ENCODE results near the gene CCND2. TPM values are rescaled to one million over a fixed set of nuclear protein-coding genes. Genes with fewer than 3 reads are reported as not detected.

Gene CCND2
- total RNA-seq, 5 donors from 2014 or later (not counting 1 experiment from before 2014, with no cell fraction given): 148 to 218 (median 172) TPM

DNA sequence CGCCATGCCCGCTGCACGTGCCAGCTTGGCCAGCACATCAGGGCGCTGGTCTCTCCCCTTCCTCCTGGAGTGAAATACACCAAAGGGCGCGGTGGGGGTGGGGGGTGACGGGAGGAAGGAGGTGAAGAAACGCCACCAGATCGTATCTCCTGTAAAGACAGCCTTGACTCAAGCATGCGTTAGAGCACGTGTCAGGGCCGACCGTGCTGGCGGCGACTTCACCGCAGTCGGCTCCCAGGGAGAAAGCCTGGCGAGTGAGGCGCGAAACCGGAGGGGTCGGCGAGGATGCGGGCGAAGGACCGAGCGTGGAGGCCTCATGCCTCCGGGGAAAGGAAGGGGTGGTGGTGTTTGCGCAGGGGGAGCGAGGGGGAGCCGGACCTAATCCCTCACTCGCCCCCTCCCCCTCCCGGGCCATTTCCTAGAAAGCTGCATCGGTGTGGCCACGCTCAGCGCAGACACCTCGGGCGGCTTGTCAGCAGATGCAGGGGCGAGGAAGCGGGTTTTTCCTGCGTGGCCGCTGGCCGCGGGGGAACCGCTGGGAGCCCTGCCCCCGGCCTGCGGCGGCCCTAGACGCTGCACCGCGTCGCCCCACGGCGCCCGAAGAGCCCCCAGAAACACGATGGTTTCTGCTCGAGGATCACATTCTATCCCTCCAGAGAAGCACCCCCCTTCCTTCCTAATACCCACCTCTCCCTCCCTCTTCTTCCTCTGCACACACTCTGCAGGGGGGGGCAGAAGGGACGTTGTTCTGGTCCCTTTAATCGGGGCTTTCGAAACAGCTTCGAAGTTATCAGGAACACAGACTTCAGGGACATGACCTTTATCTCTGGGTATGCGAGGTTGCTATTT, 914 bp upstream of the CCND2 start:
- no peaks in the 10 kb centered on the region for H3K27me3 Mint-ChIP-seq
- Histone ChIP-seq H3K9me3 (no peaks in the 10 kb centered on the region), H3K36me3 (ENCODE audit: control insufficient read depth in 2 of 2, extremely low read depth in 1 of 2, insufficient read depth in 1 of 2, low read length in 1 of 2) (peaks cover 3 to 14% of the 10 kb centered on the region in 2 donors), H3K27me3 (replicated peaks in 1 of 2; ENCODE audit: control insufficient read depth in 2 of 2, extremely low read depth in 1 of 2, insufficient read depth in 2 of 2, low read length in 1 of 2) (peaks cover 0 to 3% of the 10 kb centered on the region in 2 experiments), H3K27ac (ENCODE audit: low read length) (peak overlapping the region; percentile 90), H3K4me3 (ENCODE audit: control insufficient read depth in 1 of 2, extremely low read depth in 1 of 2, low read length in 1 of 2) (peak overlapping the region; percentile 95 to 96), H3K4me1 (ENCODE audit: control insufficient read depth in 1 of 2, extremely low read depth in 1 of 2, insufficient read depth in 2 of 2, low read length in 2 of 2) (peaks cover 21 to 67% of the 10 kb centered on the region in 2 experiments)
- POLR2A ChIA-PET: interaction anchor here (0.6 to 1.8 kb wide), 5 partner anchors 156 to 399 kb away, joined by 4 to 11 read pairs (median 7); partner anchors contain the start of gene PARP11 (in 1 of the 2)
- H3K4me1 Mint-ChIP-seq: peaks cover 30 to 46% (median 39%) of the 10 kb centered on the region in 3 donors
- peak; percentile 25 to 30 (median 25) for ATAC-seq (replicated peaks in 1 of 4)
- DNase-seq: peak in 29 of 35 experiments; percentile 27 to 80 (median 49)
- CTCF ChIA-PET: interaction anchor here (0.6 to 1.4 kb wide), 6 partner anchors 21 to 388 kb away, joined by 3 to 12 read pairs (median 5); no protein-coding TSS in a partner anchor
- H3K9me3 Mint-ChIP-seq: no peaks in the 10 kb centered on the region
- H3K27ac Mint-ChIP-seq: peak overlapping the region; percentile 98 to 99
- H3K4me3 Mint-ChIP-seq: peak overlapping the region; percentile 92 to 98 (median 96)
- H3K36me3 Mint-ChIP-seq: peaks cover 12% of the 10 kb centered on the region
- WGBS (ENCODE audit: insufficient coverage): under 1% methylated on average over 41 of the region's 62 CpGs

DNA sequence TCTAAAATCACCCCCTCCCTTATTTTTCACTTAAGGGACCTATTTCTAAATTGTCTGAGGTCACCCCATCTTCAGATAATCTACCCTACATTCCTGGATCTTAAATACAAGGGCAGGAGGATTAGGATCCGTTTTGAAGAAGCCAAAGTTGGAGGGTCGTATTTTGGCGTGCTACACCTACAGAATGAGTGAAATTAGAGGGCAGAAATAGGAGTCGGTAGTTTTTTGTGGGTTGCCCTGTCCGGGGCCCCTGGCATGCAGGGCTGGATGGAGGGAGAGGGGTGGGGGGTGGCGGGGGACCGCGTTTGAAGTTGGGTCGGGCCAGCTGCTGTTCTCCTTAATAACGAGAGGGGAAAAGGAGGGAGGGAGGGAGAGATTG, 300 bp upstream of the CCND2 start:
- ChIA-PET CTCF (interaction anchor here (0.6 to 1.1 kb wide), 3 partner anchors 22 to 388 kb away, joined by 3 to 12 read pairs (median 3); no protein-coding TSS in a partner anchor), POLR2A (no interaction called here)
- H3K4me3 Mint-ChIP-seq: peak overlapping the region; percentile 92 to 98 (median 96)
- Histone ChIP-seq H3K27me3 (replicated peaks in 1 of 2; ENCODE audit: control insufficient read depth in 2 of 2, extremely low read depth in 1 of 2, insufficient read depth in 2 of 2, low read length in 1 of 2) (peaks cover 0 to 3% of the 10 kb centered on the region in 2 experiments), H3K36me3 (ENCODE audit: control insufficient read depth in 2 of 2, extremely low read depth in 1 of 2, insufficient read depth in 1 of 2, low read length in 1 of 2) (peaks cover 3 to 20% of the 10 kb centered on the region in 2 donors), H3K9me3 (no peaks in the 10 kb centered on the region), H3K27ac (ENCODE audit: low read length) (peak overlapping the region; percentile 90), H3K4me1 (ENCODE audit: control insufficient read depth in 1 of 2, extremely low read depth in 1 of 2, insufficient read depth in 2 of 2, low read length in 2 of 2) (peaks cover 22 to 73% of the 10 kb centered on the region in 2 experiments), H3K4me3 (ENCODE audit: control insufficient read depth in 1 of 2, extremely low read depth in 1 of 2, low read length in 1 of 2) (peak overlapping the region; percentile 95 to 96)
- no peaks in the 10 kb centered on the region for H3K27me3 Mint-ChIP-seq
- peak overlapping the region; percentile 90 to 98 for H3K27ac Mint-ChIP-seq
- no peaks in the 10 kb centered on the region for H3K9me3 Mint-ChIP-seq
- no peak for ATAC-seq (replicated peaks in 1 of 4)
- no peak for DNase-seq
- peaks cover 18% of the 10 kb centered on the region for H3K36me3 Mint-ChIP-seq
- 0% methylated on average over 10 of the region's 10 CpGs for WGBS (ENCODE audit: insufficient coverage)
- H3K4me1 Mint-ChIP-seq: peaks cover 35 to 47% (median 44%) of the 10 kb centered on the region in 3 donors

DNA sequence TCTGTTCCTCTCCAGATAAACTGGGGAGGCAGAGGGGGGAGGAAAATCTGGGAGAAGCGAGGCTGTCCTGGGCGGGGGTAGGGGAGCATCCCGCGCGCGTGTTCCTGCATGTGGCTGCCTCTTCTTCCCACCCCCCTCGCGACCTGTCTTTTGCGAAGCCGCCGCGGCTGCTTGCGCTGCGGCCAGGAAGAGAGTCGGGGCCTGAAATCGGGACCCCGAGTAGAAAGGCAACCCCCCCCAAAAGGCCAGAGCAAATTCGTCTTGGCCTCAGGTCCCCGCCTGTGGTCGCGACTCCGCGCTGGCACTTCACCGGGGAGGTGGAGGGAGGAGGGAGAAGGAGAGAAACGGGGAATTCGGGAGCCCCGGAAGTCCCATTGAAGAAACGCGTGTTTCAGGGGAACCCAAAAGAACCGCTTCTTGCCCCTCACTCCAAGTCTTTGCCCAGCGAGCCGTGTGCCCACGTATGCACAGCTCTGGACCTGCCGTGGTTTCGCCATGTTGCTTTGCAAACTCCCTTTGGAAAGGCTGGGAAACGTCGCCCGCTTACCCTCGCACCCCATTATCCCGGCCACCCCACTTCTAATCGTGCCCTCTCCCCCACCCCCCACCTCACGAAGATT, 944 bp downstream of the CCND2 start:
- no peak for ATAC-seq (replicated peaks in 1 of 4)
- no peaks in the 10 kb centered on the region for H3K27me3 ChIP-seq (replicated peaks in 1 of 2; ENCODE audit: control insufficient read depth in 2 of 2, extremely low read depth in 1 of 2, insufficient read depth in 2 of 2, low read length in 1 of 2)
- H3K9me3 ChIP-seq: no peaks in the 10 kb centered on the region
- CTCF ChIA-PET: interaction anchor here in 1 of 2 donors (0.6 to 3.6 kb wide), 4 partner anchors 48 to 445 kb away, joined by 6 to 50 read pairs (median 6); no protein-coding TSS in a partner anchor
- peak overlapping the region; percentile 95 to 96 for H3K4me3 ChIP-seq (ENCODE audit: control insufficient read depth in 1 of 2, extremely low read depth in 1 of 2, low read length in 1 of 2)
- peaks cover 3 to 33% of the 10 kb centered on the region in 2 donors for H3K36me3 ChIP-seq (ENCODE audit: control insufficient read depth in 2 of 2, extremely low read depth in 1 of 2, insufficient read depth in 1 of 2, low read length in 1 of 2)
- 0% methylated on average over 18 of the region's 42 CpGs for WGBS (ENCODE audit: insufficient coverage)
- peak overlapping the region; percentile 90 for H3K27ac ChIP-seq (ENCODE audit: low read length)
- H3K27ac Mint-ChIP-seq: peak overlapping the region; percentile 90 to 97
- peaks cover 26 to 77% of the 10 kb centered on the region in 2 experiments for H3K4me1 ChIP-seq (ENCODE audit: control insufficient read depth in 1 of 2, extremely low read depth in 1 of 2, insufficient read depth in 2 of 2, low read length in 2 of 2)
- H3K4me3 Mint-ChIP-seq: peak overlapping the region; percentile 92 to 98 (median 96)
- peaks cover 25% of the 10 kb centered on the region for H3K36me3 Mint-ChIP-seq
- DNase-seq: peak in 9 of 35 experiments; percentile 14 to 57 (median 30)
- H3K4me1 Mint-ChIP-seq: peaks cover 41 to 55% (median 50%) of the 10 kb centered on the region in 3 donors
- POLR2A ChIA-PET: interaction anchor here (0.6 to 0.7 kb wide), 3 partner anchors 87 to 405 kb away, joined by 3 to 6 read pairs (median 4); no protein-coding TSS in a partner anchor
- H3K9me3 Mint-ChIP-seq: no peaks in the 10 kb centered on the region
- no peaks in the 10 kb centered on the region for H3K27me3 Mint-ChIP-seq

DNA sequence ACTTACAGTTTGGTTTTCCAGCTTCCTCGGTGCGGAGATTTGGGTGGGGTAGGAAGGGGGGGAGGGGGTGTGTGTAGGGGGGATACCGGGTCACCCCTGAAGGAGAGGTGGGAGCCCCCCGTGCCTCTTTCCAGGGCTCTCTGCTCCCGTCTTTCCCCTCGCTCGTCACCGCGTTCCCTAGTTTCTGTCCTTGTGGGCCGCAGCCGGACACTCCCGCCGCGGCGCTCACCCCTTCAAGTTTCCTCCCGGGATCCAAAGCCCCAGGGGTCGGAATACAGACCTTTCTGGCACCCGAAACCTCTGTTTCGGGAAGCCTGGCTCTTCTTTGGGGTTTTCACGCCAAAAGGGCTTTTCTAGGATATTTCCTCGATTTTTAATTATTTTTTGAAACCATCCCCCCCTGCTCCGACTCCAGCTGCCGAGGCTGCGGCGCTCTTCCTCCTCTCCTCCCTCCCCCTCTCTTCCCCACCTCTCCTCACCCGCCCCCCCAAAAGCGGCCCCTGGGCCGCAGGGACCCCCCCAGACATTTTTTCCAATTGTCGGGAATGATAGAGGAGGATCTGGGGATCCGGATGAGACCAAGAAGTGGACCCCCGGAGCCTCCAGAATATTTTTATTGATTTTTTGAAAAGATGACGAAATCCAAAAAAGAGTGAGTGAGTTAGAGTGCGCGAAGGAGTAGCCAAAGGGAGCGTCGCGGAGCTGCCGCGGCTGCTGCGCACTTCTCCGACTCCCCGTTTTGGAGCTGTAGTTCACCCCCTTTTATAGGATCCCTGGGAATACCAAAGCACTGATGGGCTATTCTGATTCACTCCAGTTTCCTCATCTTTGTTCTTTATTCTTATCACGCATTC, 1.7 kb downstream of the CCND2 start:
- Mint-ChIP-seq H3K36me3 (peaks cover 31% of the 10 kb centered on the region), H3K4me1 (peaks cover 48 to 57% (median 55%) of the 10 kb centered on the region in 3 donors), H3K9me3 (no peaks in the 10 kb centered on the region), H3K4me3 (peak overlapping the region; percentile 92 to 98 (median 96)), H3K27ac (peak overlapping the region; percentile 90 to 97), H3K27me3 (no peaks in the 10 kb centered on the region)
- H3K27me3 ChIP-seq (replicated peaks in 1 of 2; ENCODE audit: control insufficient read depth in 2 of 2, extremely low read depth in 1 of 2, insufficient read depth in 2 of 2, low read length in 1 of 2): no peaks in the 10 kb centered on the region
- under 1% methylated on average over 30 of the region's 43 CpGs for WGBS (ENCODE audit: insufficient coverage)
- POLR2A ChIA-PET: interaction anchor here (0.6 kb wide), 3 partner anchors 87 to 406 kb away, joined by 3 to 6 read pairs (median 4); no protein-coding TSS in a partner anchor
- H3K27ac ChIP-seq (ENCODE audit: low read length): peak overlapping the region; percentile 90
- H3K9me3 ChIP-seq: no peaks in the 10 kb centered on the region
- peaks cover 3 to 40% of the 10 kb centered on the region in 2 donors for H3K36me3 ChIP-seq (ENCODE audit: control insufficient read depth in 2 of 2, extremely low read depth in 1 of 2, insufficient read depth in 1 of 2, low read length in 1 of 2)
- H3K4me3 ChIP-seq (ENCODE audit: control insufficient read depth in 1 of 2, extremely low read depth in 1 of 2, low read length in 1 of 2): peak overlapping the region; percentile 95 to 96
- CTCF ChIA-PET: interaction anchor here (0.6 to 4.9 kb wide), 21 partner anchors 10 to 446 kb away, joined by 3 to 136 read pairs (median 6); no protein-coding TSS in a partner anchor
- DNase-seq (peak in 3 of 35 experiments; percentile 33 to 50 (median 33)), ATAC-seq (replicated peaks in 1 of 4) (no peak)
- H3K4me1 ChIP-seq (ENCODE audit: control insufficient read depth in 1 of 2, extremely low read depth in 1 of 2, insufficient read depth in 2 of 2, low read length in 2 of 2): peaks cover 26 to 79% of the 10 kb centered on the region in 2 experiments

DNA sequence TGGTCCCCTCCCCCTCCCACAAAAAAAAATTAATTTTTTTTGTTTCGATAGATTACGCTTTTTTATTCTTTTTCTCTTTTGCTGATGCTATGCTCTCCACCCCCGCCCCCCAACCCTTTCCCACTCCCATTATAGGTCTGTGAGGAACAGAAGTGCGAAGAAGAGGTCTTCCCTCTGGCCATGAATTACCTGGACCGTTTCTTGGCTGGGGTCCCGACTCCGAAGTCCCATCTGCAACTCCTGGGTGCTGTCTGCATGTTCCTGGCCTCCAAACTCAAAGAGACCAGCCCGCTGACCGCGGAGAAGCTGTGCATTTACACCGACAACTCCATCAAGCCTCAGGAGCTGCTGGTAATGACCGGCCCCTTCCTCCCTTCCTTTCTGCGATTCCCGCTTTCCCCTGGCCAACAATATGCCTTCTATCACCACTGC, 2.3 kb downstream of the CCND2 start:
- CTCF ChIA-PET: interaction anchor here (0.7 to 4.9 kb wide), 29 partner anchors 8 to 402 kb away, joined by 3 to 136 read pairs (median 8); partner anchors contain the start of gene PARP11 (in 1 of the 2)
- H3K9me3 ChIP-seq: no peaks in the 10 kb centered on the region
- Mint-ChIP-seq H3K36me3 (peaks cover 37% of the 10 kb centered on the region), H3K4me1 (peaks cover 55 to 64% (median 59%) of the 10 kb centered on the region in 3 donors), H3K27ac (peak overlapping the region; percentile 90 to 97), H3K27me3 (no peaks in the 10 kb centered on the region), H3K9me3 (no peaks in the 10 kb centered on the region), H3K4me3 (peak overlapping the region; percentile 92 to 98 (median 96))
- peaks cover 26 to 79% of the 10 kb centered on the region in 2 experiments for H3K4me1 ChIP-seq (ENCODE audit: control insufficient read depth in 1 of 2, extremely low read depth in 1 of 2, insufficient read depth in 2 of 2, low read length in 2 of 2)
- WGBS (ENCODE audit: insufficient coverage): 52% methylated on average over 10 of the region's 14 CpGs
- POLR2A ChIA-PET: interaction anchor here in 1 of 2 donors (0.6 kb wide), 2 partner anchors 28 to 131 kb away, joined by 3 read pairs; no protein-coding TSS in a partner anchor
- H3K4me3 ChIP-seq (ENCODE audit: control insufficient read depth in 1 of 2, extremely low read depth in 1 of 2, low read length in 1 of 2): peak overlapping the region; percentile 66 to 96
- H3K27ac ChIP-seq (ENCODE audit: low read length): peak overlapping the region; percentile 90
- no peak for ATAC-seq (replicated peaks in 1 of 4)
- DNase-seq: no peak
- H3K36me3 ChIP-seq (ENCODE audit: control insufficient read depth in 2 of 2, extremely low read depth in 1 of 2, insufficient read depth in 1 of 2, low read length in 1 of 2): peaks cover 9 to 46% of the 10 kb centered on the region in 2 donors
- no peaks in the 10 kb centered on the region for H3K27me3 ChIP-seq (replicated peaks in 1 of 2; ENCODE audit: control insufficient read depth in 2 of 2, extremely low read depth in 1 of 2, insufficient read depth in 2 of 2, low read length in 1 of 2)

Data from T-cell (primary cell).